ENCODE measurements around the gene GPR161. TPM values are rescaled to one million over a fixed set of nuclear protein-coding genes. Genes with fewer than 3 reads are reported as not detected.

The GPR161 gene
- total RNA-seq, 6 donors from 2014 or later, result 1.0 to 13.6 (median 8.5) TPM

GRCh38 chr1:168050307-168050706, 86.4 kb downstream of the GPR161 start:
- TF ChIP-seq EP300 (IDR thresholded peaks at IDR 0.05), result no peak
- TF ChIP-seq, protein P1, sequence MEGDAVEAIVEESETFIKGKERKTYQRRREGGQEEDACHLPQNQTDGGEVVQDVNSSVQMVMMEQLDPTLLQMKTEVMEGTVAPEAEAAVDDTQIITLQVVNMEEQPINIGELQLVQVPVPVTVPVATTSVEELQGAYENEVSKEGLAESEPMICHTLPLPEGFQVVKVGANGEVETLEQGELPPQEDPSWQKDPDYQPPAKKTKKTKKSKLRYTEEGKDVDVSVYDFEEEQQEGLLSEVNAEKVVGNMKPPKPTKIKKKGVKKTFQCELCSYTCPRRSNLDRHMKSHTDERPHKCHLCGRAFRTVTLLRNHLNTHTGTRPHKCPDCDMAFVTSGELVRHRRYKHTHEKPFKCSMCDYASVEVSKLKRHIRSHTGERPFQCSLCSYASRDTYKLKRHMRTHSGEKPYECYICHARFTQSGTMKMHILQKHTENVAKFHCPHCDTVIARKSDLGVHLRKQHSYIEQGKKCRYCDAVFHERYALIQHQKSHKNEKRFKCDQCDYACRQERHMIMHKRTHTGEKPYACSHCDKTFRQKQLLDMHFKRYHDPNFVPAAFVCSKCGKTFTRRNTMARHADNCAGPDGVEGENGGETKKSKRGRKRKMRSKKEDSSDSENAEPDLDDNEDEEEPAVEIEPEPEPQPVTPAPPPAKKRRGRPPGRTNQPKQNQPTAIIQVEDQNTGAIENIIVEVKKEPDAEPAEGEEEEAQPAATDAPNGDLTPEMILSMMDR (IDR thresholded peaks at IDR 0.05), result no peak
- TF ChIP-seq POLR2AphosphoS5 (IDR thresholded peaks at IDR 0.05), result no peak
- no peak for TF ChIP-seq POLR2A (IDR thresholded peaks at IDR 0.05)
- no peaks in the 10 kb centered on the region for H3K27me3 ChIP-seq
- WGBS, 2 donors, result 81 to 95% methylated on average over 1 of the region's 1 CpG

DNA sequence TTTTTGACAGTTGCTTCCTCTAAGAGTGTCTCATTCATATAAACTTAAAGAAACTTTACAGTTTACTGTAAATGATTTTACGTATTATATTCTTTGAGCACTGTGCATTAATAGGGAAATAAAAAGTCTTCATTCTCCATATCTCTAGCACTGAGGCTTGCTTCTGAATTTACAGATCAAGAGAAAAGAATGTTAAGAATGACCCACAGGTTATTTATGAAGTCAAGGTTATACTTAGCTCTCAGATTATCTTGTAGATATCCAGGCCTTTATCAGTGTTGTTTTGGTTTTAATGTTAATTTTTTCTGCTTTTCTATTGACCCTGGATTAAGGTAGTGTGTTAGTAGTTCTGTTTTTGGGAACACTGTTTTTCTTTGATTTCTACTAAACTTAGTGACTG, 91.4 kb downstream of the GPR161 start:
- ATAC-seq (ENCODE audit: low FRiP score in 2 of 2) (no peak), DNase-seq (no peak)
- no peak overlapping the region for H3K27ac ChIP-seq
- H3K4me1 ChIP-seq, result no peaks in the 10 kb centered on the region
- H3K36me3 ChIP-seq, result peaks cover 0 to 39% (median 3%) of the 10 kb centered on the region in 4 donors
- H3K9me3 ChIP-seq, result no peaks in the 10 kb centered on the region
- 85 to 93% methylated on average over 1 of the region's 1 CpG for WGBS, 2 donors
- no peaks in the 10 kb centered on the region for H3K27me3 ChIP-seq
- TF ChIP-seq EP300 (IDR thresholded peaks at IDR 0.05) (no peak), POLR2A (IDR thresholded peaks at IDR 0.05) (no peak), POLR2AphosphoS5 (IDR thresholded peaks at IDR 0.05) (no peak)
- TF ChIP-seq, protein P1 (IDR thresholded peaks at IDR 0.05), result no peak
- H3K4me3 ChIP-seq, result no peak overlapping the region

More at GRCh38 chr1:168050307-168050706, 86.4 kb downstream of the GPR161 start:
- Histone ChIP-seq H3K4me1 (peaks cover 0 to 4% (median 0%) of the 10 kb centered on the region in 4 donors), H3K4me3 (no peak overlapping the region), H3K9me3 (no peaks in the 10 kb centered on the region), H3K36me3 (peaks cover 0 to 8% (median 0%) of the 10 kb centered on the region in 4 donors), H3K27ac (no peak overlapping the region)
- no peak for ATAC-seq (ENCODE audit: low FRiP score in 2 of 2)
- DNase-seq, result no peak

DNA sequence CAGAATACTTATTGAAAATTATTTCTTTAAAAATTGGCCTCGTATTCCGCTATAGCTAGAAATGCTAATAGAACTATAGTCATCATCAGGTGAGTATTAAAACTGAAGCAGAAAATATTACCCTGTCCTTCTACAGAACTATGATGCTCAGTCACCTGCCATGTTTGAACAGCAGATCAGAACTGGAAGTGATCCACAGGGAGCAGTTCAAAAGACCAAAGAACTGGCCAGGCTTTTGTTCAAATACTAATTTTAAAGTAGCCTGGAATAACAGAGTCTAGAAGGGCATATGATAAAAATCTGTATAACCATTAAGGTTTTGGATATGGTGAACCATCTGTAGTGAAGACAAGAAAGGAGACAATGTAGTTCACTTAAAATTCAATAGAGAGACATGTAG, 94.4 kb downstream of the GPR161 start:
- Histone ChIP-seq H3K4me3 (no peak overlapping the region), H3K36me3 (peaks cover 0 to 31% (median 3%) of the 10 kb centered on the region in 4 donors), H3K9me3 (no peaks in the 10 kb centered on the region), H3K27ac (no peak overlapping the region), H3K4me1 (no peaks in the 10 kb centered on the region), H3K27me3 (no peaks in the 10 kb centered on the region)
- DNase-seq, result no peak
- WGBS, 2 donors, result 94 to 99% methylated on average over 2 of the region's 2 CpGs
- ATAC-seq (ENCODE audit: low FRiP score in 2 of 2), result no peak
- no peak for TF ChIP-seq POLR2AphosphoS5 (IDR thresholded peaks at IDR 0.05)
- TF ChIP-seq, protein P1 (IDR thresholded peaks at IDR 0.05), result no peak
- no peak for TF ChIP-seq POLR2A (IDR thresholded peaks at IDR 0.05)
- no peak for TF ChIP-seq EP300 (IDR thresholded peaks at IDR 0.05)

- TF ChIP-seq, protein P1 (IDR thresholded peaks at IDR 0.05), result no peak
- TF ChIP-seq POLR2A (IDR thresholded peaks at IDR 0.05), result no peak
- no peak for TF ChIP-seq POLR2AphosphoS5 (IDR thresholded peaks at IDR 0.05)
- TF ChIP-seq EP300 (IDR thresholded peaks at IDR 0.05), result no peak
- no peaks in the 10 kb centered on the region for H3K9me3 ChIP-seq
- no peaks in the 10 kb centered on the region for H3K27me3 ChIP-seq
- ATAC-seq (ENCODE audit: low FRiP score in 2 of 2) (no peak), DNase-seq (no peak)
- H3K4me1 ChIP-seq, result no peaks in the 10 kb centered on the region
- H3K36me3 ChIP-seq, result no peaks in the 10 kb centered on the region
- no peak overlapping the region for H3K4me3 ChIP-seq
- no peak overlapping the region for H3K27ac ChIP-seq
- 86 to 90% methylated on average over 5 of the region's 5 CpGs for WGBS, 2 donors
Measured at GRCh38 chr1:168035345-168035744, 101.4 kb downstream of the GPR161 start.

GRCh38 chr1:168032029-168032428, 104.7 kb downstream of the GPR161 start:
- WGBS, 2 donors, result 71 to 86% methylated on average over 1 of the region's 1 CpG
- Histone ChIP-seq H3K4me1 (no peaks in the 10 kb centered on the region), H3K27ac (no peak overlapping the region), H3K4me3 (no peak overlapping the region), H3K27me3 (no peaks in the 10 kb centered on the region), H3K36me3 (peaks cover 0 to 3% (median 0%) of the 10 kb centered on the region in 4 donors), H3K9me3 (no peaks in the 10 kb centered on the region)
- ATAC-seq (ENCODE audit: low FRiP score in 2 of 2), result peak in 1 of 2 donors; percentile 40
- TF ChIP-seq EP300 (IDR thresholded peaks at IDR 0.05) (no peak), POLR2A (IDR thresholded peaks at IDR 0.05) (no peak), POLR2AphosphoS5 (IDR thresholded peaks at IDR 0.05) (no peak)
- TF ChIP-seq, protein P1 (IDR thresholded peaks at IDR 0.05), result no peak
- no peak for DNase-seq
